GM12891 (cell line): Measurements from ENCODE around the gene TTLL5.

Experiments
- POLR2A ChIP-seq: IDR thresholded peaks from 2 replicates; pipeline ENCODE4 v1.6.1; 2011; ENCODE audit warnings: low read depth, low read length, control low read depth
- POLR2AphosphoS5 ChIP-seq: IDR thresholded peaks from 2 replicates; pipeline ENCODE4 v1.6.1; 2011; ENCODE audit warnings: low read depth, low read length, control low read depth
- POU2F2 ChIP-seq: IDR thresholded peaks from 2 replicates; pipeline ENCODE4 v1.6.1; 2011; ENCODE audit warnings: low read depth, mild to moderate bottlenecking, control low read depth, low read length, moderate library complexity
- TAF1 ChIP-seq: IDR thresholded peaks from 2 replicates; pipeline ENCODE4 v1.6.1; 2011; ENCODE audit warnings: low read depth, low read length, control low read depth

DNA sequence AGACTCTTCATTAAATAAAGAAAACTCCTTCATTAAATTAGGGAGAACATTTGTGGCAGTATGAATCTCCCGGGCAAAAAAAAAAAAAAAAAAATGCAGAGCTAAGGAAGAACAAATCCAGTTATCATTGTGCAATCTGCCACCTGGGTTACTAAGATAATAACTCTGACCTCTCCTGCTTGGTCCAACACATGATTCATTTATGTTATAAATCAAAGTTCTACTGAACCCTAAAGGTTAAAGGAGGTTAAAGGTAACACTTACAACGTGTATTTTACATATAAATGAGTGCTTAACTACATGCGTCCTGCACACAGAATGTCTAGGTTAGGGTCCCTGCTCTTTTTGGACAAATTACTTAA is 316.5 kb downstream of the TTLL5 start:
- no peak for TF ChIP-seq POLR2A
- no peak for TF ChIP-seq POLR2AphosphoS5
- TF ChIP-seq POU2F2 = no peak
- no peak for TF ChIP-seq TAF1
